H1 (cell line): ENCODE results near the gene ADAMTSL2. TPM values are rescaled to one million over a fixed set of nuclear protein-coding genes. Genes with fewer than 3 reads are reported as not detected.

Experiments
- CTCF ChIA-PET: fragments of 300-600 bp; sonication (Branson Sonifier 250); formaldehyde crosslinking; loops from one replicate; lab custom pipeline; 2021; ENCODE audit not compliant: partially characterized antibody; lab: Charles Lee
- POLR2A ChIA-PET: fragments of 300-600 bp; sonication (Branson Sonifier 250); formaldehyde crosslinking; loops from one replicate; lab custom pipeline; 2021; ENCODE audit warnings: inconsistent platforms; ENCODE audit not compliant: partially characterized antibody; lab: Charles Lee
- DNase-seq, 2 experiments: peaks; one replicate each; pipeline versions ENCODE4 v3.0.0 to v3.0.0-alpha.2; 2010 to 2022; ENCODE audit warnings: low spot score in 2 of 2, low read depth in 1 of 2, mixed read lengths in 1 of 2
- FAIRE-seq: peaks from 2 replicates; lab custom pipeline; 2011; peaks lifted over from hg19 to GRCh38; lab: Jason Lieb, UNC
- H2AFZ ChIP-seq: 2 replicates; pipeline ENCODE4 v1.8.1; 2012; ENCODE audit warnings: low read length, inconsistent platforms
- H2AK5ac ChIP-seq: 2 replicates; pipeline ENCODE4 v1.6.1; 2013; ENCODE audit warnings: low read depth, low read length
- H2BK120ac ChIP-seq: replicated peaks from 2 replicates; pipeline ENCODE3; 2013; ENCODE audit warnings: low read depth, low read length, inconsistent platforms
- H2BK12ac ChIP-seq: 2 replicates; pipeline ENCODE4 v1.6.1; 2013; ENCODE audit warnings: low read depth, low read length
- H2BK15ac ChIP-seq: 2 replicates; pipeline ENCODE4 v1.6.1; 2013; ENCODE audit warnings: low read length
- H2BK20ac ChIP-seq: 2 replicates; pipeline ENCODE4 v1.6.1; 2013; ENCODE audit warnings: low read length
- H2BK5ac ChIP-seq: 2 replicates; pipeline ENCODE4 v1.6.1; 2013; ENCODE audit warnings: low read depth, low read length
- H3K14ac ChIP-seq: 2 replicates; pipeline ENCODE4 v1.6.1; 2013; ENCODE audit warnings: inconsistent platforms; ENCODE audit not compliant: insufficient read length
- H3K18ac ChIP-seq: 2 replicates; pipeline ENCODE4 v1.6.1; 2013; ENCODE audit warnings: low read length; ENCODE audit errors: extremely low read depth
- H3K23ac ChIP-seq: 2 replicates; pipeline ENCODE4 v1.6.1; 2013; ENCODE audit warnings: inconsistent platforms; ENCODE audit not compliant: insufficient read length
- H3K23me2 ChIP-seq: 2 replicates; pipeline ENCODE4 v1.6.1; 2013; ENCODE audit warnings: low read depth, low read length
- H3K27ac ChIP-seq: 2 replicates; pipeline ENCODE4 v1.6.1; 2011; ENCODE audit warnings: low read depth, low read length, inconsistent platforms
- H3K27me3 ChIP-seq, 4 experiments: replicated peaks in 1 of 4; 1 replicate in 1 of 4; 2 replicates in 3 of 4; pipeline versions ENCODE4 v1.6.1 to v1.8.1; 2011 to 2013; ENCODE audit warnings: low read length in 3 of 4, mild to moderate bottlenecking in 3 of 4, inconsistent platforms in 2 of 4, mixed read lengths in 2 of 4, moderate library complexity in 1 of 4; ENCODE audit not compliant: control insufficient read depth in 3 of 4, insufficient read depth in 3 of 4; ENCODE audit errors: extremely low read depth in 1 of 4
- H3K36me3 ChIP-seq, 4 experiments: 2 replicates each; pipeline versions ENCODE4 v1.6.1 to v1.8.1; 2011 to 2013; ENCODE audit warnings: mild to moderate bottlenecking in 4 of 4, low read length in 3 of 4, moderate library complexity in 2 of 4, control low read depth in 1 of 4, inconsistent platforms in 1 of 4; ENCODE audit not compliant: insufficient read depth in 4 of 4, control insufficient read depth in 2 of 4
- H3K4ac ChIP-seq: replicated peaks from 2 replicates; pipeline ENCODE3; 2013; ENCODE audit warnings: low read length, low read depth, mixed read lengths, inconsistent platforms; ENCODE audit not compliant: insufficient read length
- H3K4me1 ChIP-seq, 4 experiments: replicated peaks in 1 of 4; 1 replicate in 1 of 4; 2 replicates in 3 of 4; pipeline versions ENCODE4 v1.6.1 to v1.8.1; 2011 to 2013; ENCODE audit warnings: low read length in 3 of 4, inconsistent platforms in 2 of 4, mixed read lengths in 1 of 4; ENCODE audit not compliant: insufficient read depth in 4 of 4, control insufficient read depth in 3 of 4
- H3K4me2 ChIP-seq, 2 experiments: 2 replicates each; pipeline versions ENCODE4 v1.6.1 to v1.8.1; 2011 to 2013; ENCODE audit warnings: low read depth in 2 of 2, low read length in 2 of 2, control low read depth in 1 of 2, inconsistent platforms in 1 of 2, mild to moderate bottlenecking in 1 of 2; ENCODE audit not compliant: insufficient read depth in 1 of 2
- H3K4me3 ChIP-seq, 4 experiments: fragments of 200-600, 300-600 bp in 1 of 4; sonication (generic), shearing (Covaris generic), sonication (Bioruptor Twin) in 1 of 4; 2 replicates each; pipeline versions ENCODE4 v1.5.1 to v1.8.1; 2011 to 2016; ENCODE audit warnings: low read length in 4 of 4, low read depth in 3 of 4, control low read depth in 2 of 4, inconsistent platforms in 2 of 4, mild to moderate bottlenecking in 2 of 4, mixed read lengths in 1 of 4, moderate library complexity in 1 of 4; ENCODE audit not compliant: insufficient read depth in 2 of 4; ENCODE audit errors: extremely low read depth in 1 of 4
- H3K56ac ChIP-seq: replicated peaks from 2 replicates; pipeline ENCODE3; 2013; ENCODE audit warnings: low read depth, mild to moderate bottlenecking, mixed read lengths, low read length, inconsistent platforms; ENCODE audit not compliant: insufficient read length
- H3K79me1 ChIP-seq: 2 replicates; pipeline ENCODE4 v1.6.1; 2013; ENCODE audit warnings: low read depth, low read length, control low read depth
- H3K79me2 ChIP-seq, 2 experiments: 2 replicates each; pipeline versions ENCODE4 v1.6.1 to v1.8.1; 2012 to 2013; ENCODE audit warnings: low read length in 2 of 2, mild to moderate bottlenecking in 2 of 2, inconsistent platforms in 1 of 2; ENCODE audit not compliant: insufficient read depth in 2 of 2, control insufficient read depth in 1 of 2
- H3K9ac ChIP-seq, 4 experiments: replicated peaks in 1 of 4; 1 replicate in 1 of 4; 2 replicates in 3 of 4; pipeline versions ENCODE4 v1.6.1 to v1.8.1; 2011 to 2013; ENCODE audit warnings: low read depth in 3 of 4, low read length in 3 of 4, control low read depth in 2 of 4, mild to moderate bottlenecking in 2 of 4, moderate library complexity in 2 of 4, inconsistent platforms in 1 of 4; ENCODE audit errors: extremely low read depth in 1 of 4
- H3K9me3 ChIP-seq, 2 experiments: 2 replicates each; pipeline versions ENCODE4 v1.6.1 to v1.8.1; 2012 to 2013; ENCODE audit warnings: mild to moderate bottlenecking in 2 of 2, moderate library complexity in 2 of 2, control low read depth in 1 of 2, inconsistent platforms in 1 of 2, low read depth in 1 of 2, low read length in 1 of 2, mixed read lengths in 1 of 2; ENCODE audit not compliant: insufficient read depth in 2 of 2
- H4K20me1 ChIP-seq, 2 experiments: replicated peaks in 1 of 2; 2 replicates each; pipeline versions ENCODE3 to v1.8.1; 2011 to 2013; ENCODE audit warnings: inconsistent platforms in 2 of 2, low read length in 2 of 2, mild to moderate bottlenecking in 1 of 2; ENCODE audit not compliant: insufficient read depth in 2 of 2, control insufficient read depth in 1 of 2
- H4K5ac ChIP-seq: 2 replicates; pipeline ENCODE4 v1.6.1; 2013; ENCODE audit warnings: low read length, low read depth, mixed read lengths, inconsistent platforms; ENCODE audit not compliant: insufficient read length
- H4K8ac ChIP-seq: 2 replicates; pipeline ENCODE4 v1.8.0; 2013; ENCODE audit warnings: mild to moderate bottlenecking, moderate library complexity, low read length, inconsistent platforms; ENCODE audit not compliant: insufficient read depth; ENCODE audit errors: extremely low read depth
- H4K91ac ChIP-seq: replicated peaks from 2 replicates; pipeline ENCODE3; 2013; ENCODE audit warnings: low read length, mixed read lengths, inconsistent platforms; ENCODE audit not compliant: insufficient read length
- ASH2L ChIP-seq: fragments of 200-600, 300-600 bp; sonication (generic); IDR thresholded peaks from one replicate; pipeline ENCODE4 v1.7.1; 2017; ENCODE audit warnings: low read length
- CEBPB ChIP-seq: IDR thresholded peaks from 2 replicates; pipeline ENCODE4 v1.6.1; 2012; ENCODE audit warnings: low read depth, low read length
- CTBP2 ChIP-seq: IDR thresholded peaks from 2 replicates; pipeline ENCODE4 v1.7.0; 2011; ENCODE audit warnings: borderline replicate concordance, mild to moderate bottlenecking, moderate library complexity, mixed read lengths, low read length; ENCODE audit not compliant: insufficient read depth, insufficient read length
- E2F6 ChIP-seq: IDR thresholded peaks from 2 replicates; pipeline ENCODE4 v1.6.1; 2012; ENCODE audit warnings: inconsistent platforms
- FOSL1 ChIP-seq: IDR thresholded peaks from 2 replicates; pipeline ENCODE4 v1.6.1; 2011; ENCODE audit warnings: mild to moderate bottlenecking, low read depth, low read length, moderate library complexity; ENCODE audit not compliant: insufficient read depth
- HDAC6 ChIP-seq: IDR thresholded peaks from one replicate; pipeline ENCODE4 v1.7.1; 2012; ENCODE audit warnings: low read depth, mild to moderate bottlenecking, inconsistent platforms, low read length, moderate library complexity
- JUND ChIP-seq: IDR thresholded peaks from 2 replicates; pipeline ENCODE4 v1.6.1; 2011; ENCODE audit warnings: mild to moderate bottlenecking, improper control_type of control experiment, low read length
- KDM4A ChIP-seq: IDR thresholded peaks from one replicate; pipeline ENCODE4 v1.7.1; 2012; ENCODE audit warnings: low read depth, mild to moderate bottlenecking, moderate library complexity, low read length, inconsistent platforms; ENCODE audit not compliant: severe bottlenecking
- KDM5A ChIP-seq: fragments of 200-600 bp; IDR thresholded peaks from 2 replicates; pipeline ENCODE4 v1.7.1; 2012; ENCODE audit warnings: mild to moderate bottlenecking, low read length, inconsistent platforms, mixed read lengths
- POLR2A ChIP-seq, 2 experiments: IDR thresholded peaks; 1 replicate in 1 of 2; 2 replicates in 1 of 2; pipeline ENCODE4 v1.6.1; 2011; ENCODE audit warnings: low read depth in 2 of 2, low read length in 2 of 2, mild to moderate bottlenecking in 2 of 2; ENCODE audit errors: control extremely low read depth in 1 of 2
- SAP30 ChIP-seq: fragments of 300-600 bp; sonication (generic); IDR thresholded peaks from 2 replicates; pipeline ENCODE4 v1.7.1; 2012; ENCODE audit warnings: low read length, moderate library complexity, mild to moderate bottlenecking, inconsistent platforms; ENCODE audit not compliant: insufficient read depth, insufficient replicate concordance
- SP2 ChIP-seq: IDR thresholded peaks from 2 replicates; pipeline ENCODE4 v1.6.1; 2012; ENCODE audit warnings: mild to moderate bottlenecking, low read length, inconsistent platforms
- TCF12 ChIP-seq: IDR thresholded peaks from 2 replicates; pipeline ENCODE4 v1.6.1; 2011; ENCODE audit warnings: low read depth, mild to moderate bottlenecking, low read length
- TEAD4 ChIP-seq: IDR thresholded peaks from 2 replicates; pipeline ENCODE4 v1.6.1; 2012; ENCODE audit warnings: low read depth, low read length, inconsistent platforms, mixed read lengths
- WGBS, 2 experiments: shearing (Covaris generic) in 1 of 2; methylation state at CpG; one replicate each; pipeline versions ENCODE4 v1.1.6 to v1.1.7; 2013 to 2015; ENCODE audit warnings: low lambda C conversion rate in 2 of 2, mixed read lengths in 2 of 2, inconsistent platforms in 1 of 2, low coverage in 1 of 2, missing lambda C conversion rate in 1 of 2; ENCODE audit not compliant: insufficient replicate concordance in 2 of 2, insufficient coverage in 1 of 2, insufficient read length in 1 of 2; ENCODE audit errors: extremely low coverage in 1 of 2, missing lambda C conversion rate in 1 of 2; 5-methylcytosine and 5-hydroxymethylcytosine counted together
- polyA plus RNA-seq, 7 experiments: library from polyadenylated mRNA; depleted of rRNA in 3 of 7; stranded (reverse) in 5 of 7; unstranded in 2 of 7; fragments of >200 nt in 5 of 7; fragments of 200-250 nt in 2 of 7; gene quantifications; 1 replicate in 5 of 7; 2 replicates in 1 of 7; 4 replicates in 1 of 7; pipeline versions ENCODE4 v1.2.1 to v1.2.3, GENCODE V29; 2011 to 2013; ENCODE audit warnings: missing spikeins in 2 of 7, mixed read lengths in 2 of 7
- total RNA-seq: library from RNA; stranded (reverse); fragmentation: NEBNext Ultra II Directional; extraction: Animal tissue kit (Norgen Biotek cat#: 25700); gene quantifications from 2 replicates; pipeline ENCODE4 v1.2.1, GENCODE V29; 2021

The ADAMTSL2 gene
- total and polyA plus RNA-seq, 2 of the 8 experiments (the other 6 are each of a cell fraction or from before 2014, with no cell fraction given): 0.74 to 0.76 TPM

GRCh38 chr9:133571391-133571890 is 36.9 kb downstream of the ADAMTSL2 start:
- no peak overlapping the region for H3K23ac ChIP-seq
- H2BK20ac ChIP-seq: no peak overlapping the region
- H2AK5ac ChIP-seq: no peak overlapping the region
- no peak overlapping the region for H2BK120ac ChIP-seq
- no peak overlapping the region for H2BK12ac ChIP-seq
- no peak overlapping the region for H3K14ac ChIP-seq
- no peak overlapping the region for H3K4me3 ChIP-seq
- no peaks in the 10 kb centered on the region for H3K9me3 ChIP-seq
- H2BK5ac ChIP-seq: no peak overlapping the region
- 0 out of 7 replicates have a peak, but pooled peaks cover 0 to 1% (median 0%) of the 10 kb centered on the region in 4 experiments for H3K27me3 ChIP-seq
- H4K91ac ChIP-seq: no peak overlapping the region
- ChIA-PET CTCF (interaction anchor here (1.0 to 2.1 kb wide), 8 partner anchors 9 to 64 kb away, joined by 3 to 5 read pairs (median 4); no protein-coding TSS in a partner anchor), POLR2A (no interaction called here)
- H3K4me1 ChIP-seq: no peaks in the 10 kb centered on the region; a peak in 3 of 7 replicates
- H2BK15ac ChIP-seq: no peak overlapping the region
- H4K20me1 ChIP-seq: no peaks in the 10 kb centered on the region
- WGBS, 2 experiments: 84% methylated on average over 7 of the region's 9 CpGs; no CpG with 5 or more reads in 1 of the 2 experiments
- H3K9ac ChIP-seq: no peak overlapping the region
- H4K8ac ChIP-seq: no peak overlapping the region
- H3K18ac ChIP-seq: no peak overlapping the region
- no peaks in the 10 kb centered on the region for H3K36me3 ChIP-seq
- no peak overlapping the region for H2AFZ ChIP-seq
- H3K79me1 ChIP-seq: no peaks in the 10 kb centered on the region
- no peak for TF ChIP-seq ASH2L
- no peak for TF ChIP-seq FOSL1
- no peak for TF ChIP-seq E2F6
- TF ChIP-seq JUND: no peak
- no peak for TF ChIP-seq HDAC6
- TF ChIP-seq SAP30: no peak
- TF ChIP-seq CEBPB: no peak
- no peak for TF ChIP-seq CTBP2
- no peak for TF ChIP-seq SP2
- no peak for TF ChIP-seq TEAD4
- TF ChIP-seq TCF12: no peak
- no peak for TF ChIP-seq POLR2A (IDR thresholded peaks at IDR 0.05; ENCODE audit: control extremely low read depth in 1 of 2, low read depth in 2 of 2, low read length in 2 of 2)
- no peak for TF ChIP-seq KDM5A
- TF ChIP-seq KDM4A: no peak
- H3K56ac ChIP-seq: no peak overlapping the region
- H3K23me2 ChIP-seq: no peaks in the 10 kb centered on the region
- no peak overlapping the region for H4K5ac ChIP-seq
- H3K4ac ChIP-seq: no peak overlapping the region
- no peak for FAIRE-seq
- H3K4me2 ChIP-seq: no peak overlapping the region
- DNase-seq: no peak
- no peaks in the 10 kb centered on the region for H3K79me2 ChIP-seq
- H3K27ac ChIP-seq: no peak overlapping the region
